Gastrocnemius medialis (tissue), 4 donors: ENCODE data around the gene LRCH1. TPM values are rescaled to one million over a fixed set of nuclear protein-coding genes. Genes with fewer than 3 reads are reported as not detected.

Experiments
- ATAC-seq, 2 donors: fragments of 150-250 bp; one replicate each; pipeline ENCODE4 v1.9.1; 2016
- DNase-seq, 2 donors: peaks; one replicate each; pipeline ENCODE4 v3.0.0-alpha.2; 2019
- H3K27ac ChIP-seq, 4 donors: fragments of 200-600 bp; sonication (generic); 1 replicate in 1 of 4; 2 replicates in 3 of 4; pipeline ENCODE4 v1.5.1; 2016 to 2018; ENCODE audit warnings: mild to moderate bottlenecking in 2 of 4, moderate library complexity in 1 of 4
- H3K27me3 ChIP-seq, 3 donors: fragments of 200-600 bp; sonication (generic) in 2 of 3; 1 replicate in 1 of 3; 2 replicates in 2 of 3; pipeline versions ENCODE4 v1.5.1 to v1.6.0; 2016 to 2019; ENCODE audit warnings: mild to moderate bottlenecking in 1 of 3, moderate library complexity in 1 of 3
- H3K36me3 ChIP-seq, 2 donors: fragments of 200-600 bp; sonication (generic) in 1 of 2; one replicate each; pipeline ENCODE4 v1.5.1; 2017 to 2018
- H3K4me1 ChIP-seq, 2 donors: fragments of 200-600 bp; sonication (generic) in 1 of 2; one replicate each; pipeline ENCODE4 v1.5.1; 2016 to 2017; ENCODE audit warnings: mild to moderate bottlenecking in 2 of 2
- H3K4me3 ChIP-seq, 4 donors: fragments of 200-600 bp; sonication (generic) in 3 of 4; 1 replicate in 1 of 4; 2 replicates in 3 of 4; pipeline ENCODE4 v1.5.1; 2016 to 2019; ENCODE audit warnings: mild to moderate bottlenecking in 2 of 4
- H3K9me3 ChIP-seq, 3 donors: fragments of 200-600 bp; sonication (generic) in 2 of 3; 1 replicate in 1 of 3; 2 replicates in 2 of 3; pipeline ENCODE4 v1.5.1; 2016 to 2019
- POLR2A ChIP-seq, 2 donors: fragments of 450-650 bp; IDR thresholded peaks; one replicate each; pipeline ENCODE4 v1.6.1; 2017; ENCODE audit warnings: antibody characterized with exemption in 2 of 2, mild to moderate bottlenecking in 2 of 2, moderate library complexity in 2 of 2
- in situ Hi-C, 4 donors: fragments of 200-750 bp; cut with MboI; loops; one replicate each; pipeline versions ENCODE4 v1.15.0 to v1.8.0; 2017; ENCODE audit warnings: low sequenced_read_pairs in 4 of 4
- intact Hi-C: fragments of 100-400 bp; cut with DNase I; formaldehyde crosslinking; loops from one replicate; pipeline ENCODE4 v1.15.1; 2023; ENCODE audit warnings: low total_unique reads
- total RNA-seq, 4 donors: library from RNA; depleted of rRNA; stranded (reverse); fragments of >200 nt; gene quantifications; one replicate each; pipeline versions ENCODE4 v1.1.0 to v1.2.3, GENCODE V29; 2016
- TF ChIP-seq, protein P1 (sequence below), 5 experiments: fragments of 450-650 bp in 3 of 5; fragments of 200-600 bp in 2 of 5; sonication (generic) in 2 of 5; IDR thresholded peaks in 4 of 5; conservative IDR thresholded peaks in 1 of 5; 1 replicate in 4 of 5; 2 replicates in 1 of 5; pipeline ENCODE4 v1.5.1; 2016 to 2019; ENCODE audit warnings: antibody characterized with exemption in 5 of 5, mild to moderate bottlenecking in 3 of 5, moderate library complexity in 3 of 5

Gene LRCH1
- total RNA-seq, 4 donors from 2014 or later, result 3.4 to 5.0 (median 3.9) TPM

GRCh38 chr13:46526100-46526735 lies 26.8 kb upstream of the LRCH1 start:
- Histone ChIP-seq H3K27ac (no peak overlapping the region), H3K9me3 (no peaks in the 10 kb centered on the region), H3K4me1 (peaks cover 0 to 6% of the 10 kb centered on the region in 2 donors), H3K4me3 (no peak overlapping the region), H3K27me3 (no peaks in the 10 kb centered on the region), H3K36me3 (no peaks in the 10 kb centered on the region)
- in situ Hi-C loops, result no loop called here
- intact Hi-C loops, result no loop called here
- ATAC-seq (no peak), DNase-seq (no peak)
- TF ChIP-seq, protein P1, sequence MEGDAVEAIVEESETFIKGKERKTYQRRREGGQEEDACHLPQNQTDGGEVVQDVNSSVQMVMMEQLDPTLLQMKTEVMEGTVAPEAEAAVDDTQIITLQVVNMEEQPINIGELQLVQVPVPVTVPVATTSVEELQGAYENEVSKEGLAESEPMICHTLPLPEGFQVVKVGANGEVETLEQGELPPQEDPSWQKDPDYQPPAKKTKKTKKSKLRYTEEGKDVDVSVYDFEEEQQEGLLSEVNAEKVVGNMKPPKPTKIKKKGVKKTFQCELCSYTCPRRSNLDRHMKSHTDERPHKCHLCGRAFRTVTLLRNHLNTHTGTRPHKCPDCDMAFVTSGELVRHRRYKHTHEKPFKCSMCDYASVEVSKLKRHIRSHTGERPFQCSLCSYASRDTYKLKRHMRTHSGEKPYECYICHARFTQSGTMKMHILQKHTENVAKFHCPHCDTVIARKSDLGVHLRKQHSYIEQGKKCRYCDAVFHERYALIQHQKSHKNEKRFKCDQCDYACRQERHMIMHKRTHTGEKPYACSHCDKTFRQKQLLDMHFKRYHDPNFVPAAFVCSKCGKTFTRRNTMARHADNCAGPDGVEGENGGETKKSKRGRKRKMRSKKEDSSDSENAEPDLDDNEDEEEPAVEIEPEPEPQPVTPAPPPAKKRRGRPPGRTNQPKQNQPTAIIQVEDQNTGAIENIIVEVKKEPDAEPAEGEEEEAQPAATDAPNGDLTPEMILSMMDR (IDR thresholded peaks at IDR 0.05 in 4 of 5, conservative IDR thresholded peaks at IDR 0.05 in 1 of 5), result no peak
- no peak for TF ChIP-seq POLR2A (IDR thresholded peaks at IDR 0.05)

GRCh38 chr13:46526740-46527139 lies 26.2 kb upstream of the LRCH1 start:
- Histone ChIP-seq H3K9me3 (no peaks in the 10 kb centered on the region), H3K27ac (no peak overlapping the region), H3K4me3 (no peak overlapping the region), H3K4me1 (peaks cover 0 to 6% of the 10 kb centered on the region in 2 donors), H3K27me3 (no peaks in the 10 kb centered on the region), H3K36me3 (no peaks in the 10 kb centered on the region)
- DNase-seq, result no peak
- in situ Hi-C loops (no loop called here), intact Hi-C loops (no loop called here)
- TF ChIP-seq, protein P1 (IDR thresholded peaks at IDR 0.05 in 4 of 5, conservative IDR thresholded peaks at IDR 0.05 in 1 of 5), result no peak
- TF ChIP-seq POLR2A (IDR thresholded peaks at IDR 0.05), result no peak
- ATAC-seq, result no peak

DNA sequence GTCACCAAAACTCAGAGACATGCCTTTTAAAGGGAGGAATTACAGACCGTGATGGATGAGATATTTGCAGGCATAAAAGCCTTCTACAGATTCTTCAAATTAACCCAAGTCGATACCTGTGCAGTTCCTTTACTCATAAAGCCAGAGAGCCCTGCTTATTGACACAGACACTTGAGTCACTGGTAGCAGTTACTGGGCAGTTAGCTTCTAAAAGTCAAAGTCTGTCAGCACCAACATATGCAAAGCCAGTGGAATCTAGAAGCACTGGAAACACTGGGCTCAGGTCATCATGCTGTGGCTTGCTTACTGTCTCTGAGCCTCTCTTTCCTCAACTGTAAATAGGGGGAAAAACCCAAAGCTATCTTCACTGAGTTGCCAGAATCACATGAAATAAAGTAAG lies 25.7 kb upstream of the LRCH1 start:
- DNase-seq (no peak), ATAC-seq (no peak)
- Histone ChIP-seq H3K27me3 (no peaks in the 10 kb centered on the region), H3K4me3 (no peak overlapping the region), H3K36me3 (no peaks in the 10 kb centered on the region), H3K27ac (no peak overlapping the region), H3K9me3 (no peaks in the 10 kb centered on the region), H3K4me1 (peaks cover 0 to 6% of the 10 kb centered on the region in 2 donors)
- in situ Hi-C loops, result no loop called here
- intact Hi-C loops, result no loop called here
- TF ChIP-seq, protein P1 (IDR thresholded peaks at IDR 0.05 in 4 of 5, conservative IDR thresholded peaks at IDR 0.05 in 1 of 5), result no peak
- no peak for TF ChIP-seq POLR2A (IDR thresholded peaks at IDR 0.05)

GRCh38 chr13:46529216-46529919 lies 23.6 kb upstream of the LRCH1 start:
- H3K4me3 ChIP-seq, result no peak overlapping the region
- H3K9me3 ChIP-seq, result no peaks in the 10 kb centered on the region
- no peak overlapping the region for H3K27ac ChIP-seq
- H3K36me3 ChIP-seq, result no peaks in the 10 kb centered on the region
- no peak for ATAC-seq
- in situ Hi-C loops, result no loop called here
- H3K27me3 ChIP-seq, result no peaks in the 10 kb centered on the region
- TF ChIP-seq, protein P1 (IDR thresholded peaks at IDR 0.05 in 4 of 5, conservative IDR thresholded peaks at IDR 0.05 in 1 of 5), result no peak
- no peak for TF ChIP-seq POLR2A (IDR thresholded peaks at IDR 0.05)
- intact Hi-C loops, result no loop called here
- H3K4me1 ChIP-seq, result peaks cover 0 to 3% of the 10 kb centered on the region in 2 donors
- DNase-seq, result no peak
